ENCODE results near the gene C11orf68. TPM values are rescaled to one million over a fixed set of nuclear protein-coding genes. Genes with fewer than 3 reads are reported as not detected.

The C11orf68 gene
- total and polyA plus RNA-seq, 8 donors = 3.1 to 31.3 (median 13.7) TPM

- Histone ChIP-seq H3K27ac (peak overlapping the region in 4 of 5 donors; percentile 94 to 98 (median 96)), H3K36me3 (peaks cover 20 to 45% (median 42%) of the 10 kb centered on the region in 4 donors), H3K4me3 (peak overlapping the region; percentile 60 to 83 (median 80)), H3K4me1 (peaks cover 52 to 72% (median 67%) of the 10 kb centered on the region in 4 donors), H3K27me3 (no peaks in the 10 kb centered on the region), H3K9me3 (no peaks in the 10 kb centered on the region)
- 69 to 82% (median 76%) methylated on average over 14 of the region's 14 CpGs for WGBS, 5 donors
- TF ChIP-seq POLR2AphosphoS5 (IDR thresholded peaks at IDR 0.05) (no peak), CTCF (IDR thresholded peaks at IDR 0.05) (no peak), EP300 (IDR thresholded peaks at IDR 0.05) (no peak), POLR2A (IDR thresholded peaks at IDR 0.05) (no peak)
- DNase-seq = no peak
- intact Hi-C loops (cut with DNase I; ENCODE audit: low total_unique reads) = no loop called here
These were observed 31.8 kb downstream of the C11orf68 start for GRCh38 chr11:65886826-65887722.

GRCh38 chr11:65885808-65886536 is 32.9 kb downstream of the C11orf68 start:
- WGBS, 5 donors = 79 to 90% (median 87%) methylated on average over 11 to 12 of the region's 12 CpGs
- H3K36me3 ChIP-seq = peaks cover 20 to 54% (median 45%) of the 10 kb centered on the region in 4 donors
- TF ChIP-seq POLR2A (IDR thresholded peaks at IDR 0.05) = no peak
- TF ChIP-seq CTCF (IDR thresholded peaks at IDR 0.05) = no peak
- TF ChIP-seq POLR2AphosphoS5 (IDR thresholded peaks at IDR 0.05) = no peak
- no peaks in the 10 kb centered on the region for H3K9me3 ChIP-seq
- H3K27ac ChIP-seq = peak overlapping the region in 3 of 5 donors; percentile 27 to 98 (median 94)
- intact Hi-C loops (cut with DNase I; ENCODE audit: low total_unique reads) = no loop called here
- peaks cover 41 to 61% (median 56%) of the 10 kb centered on the region in 4 donors for H3K4me1 ChIP-seq
- DNase-seq = no peak
- no peak overlapping the region for H3K4me3 ChIP-seq
- no peaks in the 10 kb centered on the region for H3K27me3 ChIP-seq

GRCh38 chr11:65885231-65885630 is 33.6 kb downstream of the C11orf68 start:
- intact Hi-C loops (cut with DNase I; ENCODE audit: low total_unique reads) = no loop called here
- peaks cover 37 to 58% (median 52%) of the 10 kb centered on the region in 4 donors for H3K4me1 ChIP-seq
- H3K27ac ChIP-seq = peak overlapping the region in 2 of 5 donors; percentile 10 to 17
- no peak overlapping the region for H3K4me3 ChIP-seq
- no peaks in the 10 kb centered on the region for H3K9me3 ChIP-seq
- 89 to 95% (median 93%) methylated on average over 7 of the region's 7 CpGs for WGBS, 5 donors
- H3K27me3 ChIP-seq = no peaks in the 10 kb centered on the region
- no peak for DNase-seq
- peaks cover 20 to 54% (median 45%) of the 10 kb centered on the region in 4 donors for H3K36me3 ChIP-seq
- no peak for TF ChIP-seq POLR2AphosphoS5 (IDR thresholded peaks at IDR 0.05)
- TF ChIP-seq CTCF (IDR thresholded peaks at IDR 0.05) = no peak
- no peak for TF ChIP-seq POLR2A (IDR thresholded peaks at IDR 0.05)
- no peak for TF ChIP-seq EP300 (IDR thresholded peaks at IDR 0.05)

DNA sequence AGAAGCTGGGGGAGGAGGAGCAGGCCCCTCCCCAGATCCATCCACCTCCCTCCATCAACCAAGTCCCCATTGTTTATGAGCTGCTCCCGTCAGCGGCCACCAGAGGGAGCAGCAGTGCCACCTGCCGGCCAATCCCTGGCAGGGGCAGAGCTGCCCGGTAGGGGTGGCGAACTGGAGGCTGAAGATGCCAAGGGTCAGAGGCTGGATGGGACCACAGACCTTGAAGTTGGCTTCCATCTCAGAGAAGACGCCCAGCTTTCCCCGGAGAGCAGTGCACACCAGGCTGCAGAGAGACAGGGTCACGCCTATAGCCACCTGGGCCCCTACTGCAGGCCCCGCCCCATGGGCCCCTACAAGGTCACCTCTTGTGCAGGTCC is 34.2 kb downstream of the C11orf68 start:
- peak; percentile 83 to 91 for DNase-seq
- H3K27me3 ChIP-seq = no peaks in the 10 kb centered on the region
- intact Hi-C loops (cut with DNase I; ENCODE audit: low total_unique reads) = loop anchor here (5.0 kb wide), 1 partner anchor 78 kb away; the partner anchor contains the start of gene SART1
- 18 to 21% (median 19%) methylated on average over 8 to 9 of the region's 9 CpGs; no CpG with 5 or more reads in 1 of the 5 donors for WGBS, 5 donors
- no peaks in the 10 kb centered on the region for H3K9me3 ChIP-seq
- peak; percentile 28 to 87 (median 44) for TF ChIP-seq POLR2AphosphoS5 (IDR thresholded peaks at IDR 0.05)
- TF ChIP-seq POLR2A (IDR thresholded peaks at IDR 0.05) = no peak
- peak in 5 of 7 experiments; percentile 96 to 99 (median 97) for TF ChIP-seq CTCF (IDR thresholded peaks at IDR 0.05)
- TF ChIP-seq EP300 (IDR thresholded peaks at IDR 0.05) = no peak
- H3K4me3 ChIP-seq = no peak overlapping the region
- peaks cover 32 to 52% (median 47%) of the 10 kb centered on the region in 4 donors for H3K4me1 ChIP-seq
- peak overlapping the region in 4 of 5 donors; percentile 10 to 51 (median 26) for H3K27ac ChIP-seq
- peaks cover 20 to 54% (median 45%) of the 10 kb centered on the region in 4 donors for H3K36me3 ChIP-seq

All from stomach (tissue), 9 donors.